ENCODE data around the gene SPANXD. TPM values are rescaled to one million over a fixed set of nuclear protein-coding genes. Genes with fewer than 3 reads are reported as not detected.
"Not testable (repeated sequence)": the region's sequence is repeated elsewhere in the genome, so short reads cannot be mapped to it uniquely, and the experiment has no call there.

The SPANXD gene, protein sequence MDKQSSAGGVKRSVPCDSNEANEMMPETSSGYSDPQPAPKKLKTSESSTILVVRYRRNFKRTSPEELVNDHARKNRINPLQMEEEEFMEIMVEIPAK
- total RNA-seq: not detected

DNA sequence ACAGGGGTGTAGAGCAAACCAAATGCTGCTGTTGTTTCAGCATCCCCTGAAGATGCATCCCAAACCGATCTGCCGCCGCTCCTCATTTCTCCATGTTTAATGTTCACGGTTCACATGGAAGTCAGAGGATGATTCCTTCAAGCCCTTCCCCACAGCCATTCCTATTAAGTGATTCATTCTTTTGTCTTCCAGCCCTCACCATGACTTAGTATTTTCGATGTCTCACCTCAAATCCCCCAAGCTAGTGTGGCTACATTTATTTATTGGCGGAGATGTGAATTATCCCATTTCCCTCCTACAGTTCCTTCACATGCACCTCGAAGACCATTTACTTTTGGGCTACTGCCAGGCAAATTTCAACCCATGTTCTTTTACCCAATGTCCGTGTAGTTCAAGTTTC, at the start of gene SPANXD:
TSS of gene SPANXD (minus strand) at position 101 of the 400 bp plus-strand sequence. CDS start 334 bp downstream, outside the sequence.
- H3K27me3 Mint-ChIP-seq; H3K27ac Mint-ChIP-seq; H3K4me3 Mint-ChIP-seq; intact Hi-C loops (cut with DNase I, micrococcal nuclease); H3K36me3 Mint-ChIP-seq (ENCODE audit: low read depth); ATAC-seq; H3K9me3 Mint-ChIP-seq (ENCODE audit: low read depth); POLR2A ChIA-PET; H3K4me1 Mint-ChIP-seq; CTCF ChIA-PET; DNase-seq: not testable (repeated sequence)

DNA sequence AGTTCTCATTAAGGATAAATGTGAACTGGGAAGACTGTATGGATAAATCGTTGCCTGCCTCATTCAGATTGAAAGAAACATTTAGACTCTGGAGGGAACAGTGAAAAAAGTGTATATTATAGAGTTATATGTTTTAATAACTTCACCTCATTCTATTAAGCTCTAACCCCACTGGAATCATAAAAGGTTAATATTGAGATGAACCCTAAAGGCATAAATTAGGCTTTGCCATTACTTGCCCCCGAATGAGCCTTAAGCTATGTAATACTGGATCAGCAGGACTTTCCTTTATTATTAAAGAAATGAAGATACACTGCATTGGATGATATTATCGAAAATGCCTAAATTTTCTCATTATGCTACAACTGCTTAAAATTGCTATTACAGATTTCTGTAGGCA, 44.1 kb upstream of the SPANXD start:
- H3K27me3 Mint-ChIP-seq: no peaks in the 10 kb centered on the region
- CTCF ChIA-PET: no interaction called here
- no peak overlapping the region for H3K27ac Mint-ChIP-seq
- H3K4me3 Mint-ChIP-seq: no peak overlapping the region
- DNase-seq: no peak
- H3K36me3 Mint-ChIP-seq (ENCODE audit: low read depth): no peaks in the 10 kb centered on the region
- H3K4me1 Mint-ChIP-seq: no peaks in the 10 kb centered on the region
- peaks cover 2% of the 10 kb centered on the region for H3K9me3 Mint-ChIP-seq (ENCODE audit: low read depth)
- ATAC-seq: no peak
- POLR2A ChIA-PET: no interaction called here
- intact Hi-C loops (cut with DNase I, micrococcal nuclease): no loop called here

DNA sequence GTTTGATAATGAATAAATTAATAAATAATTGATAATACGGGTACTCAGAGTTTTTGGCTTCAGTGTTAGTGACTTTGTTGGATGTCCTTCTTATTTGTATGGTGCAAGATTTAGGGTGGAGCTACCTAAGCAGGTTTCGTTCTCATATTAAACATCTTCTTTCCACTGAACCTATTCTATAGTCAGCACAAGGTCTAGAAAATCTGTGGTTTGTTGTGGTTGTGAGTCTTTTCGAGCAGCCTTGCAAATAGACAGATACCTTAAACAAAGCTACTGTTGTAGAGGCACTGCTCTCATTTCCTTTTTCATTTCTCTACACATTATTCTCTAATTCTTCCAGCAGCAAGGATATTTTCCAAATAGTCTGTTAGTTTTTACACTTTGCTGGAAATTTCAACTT, 38.1 kb upstream of the SPANXD start:
- H3K27me3 Mint-ChIP-seq: no peaks in the 10 kb centered on the region
- no peaks in the 10 kb centered on the region for H3K36me3 Mint-ChIP-seq (ENCODE audit: low read depth)
- ATAC-seq (no peak), DNase-seq (no peak)
- ChIA-PET CTCF (no interaction called here), POLR2A (no interaction called here)
- H3K4me1 Mint-ChIP-seq: no peaks in the 10 kb centered on the region
- no peak overlapping the region for H3K27ac Mint-ChIP-seq
- H3K9me3 Mint-ChIP-seq (ENCODE audit: low read depth): peaks cover 2% of the 10 kb centered on the region
- intact Hi-C loops (cut with DNase I, micrococcal nuclease): no loop called here
- no peak overlapping the region for H3K4me3 Mint-ChIP-seq

DNA sequence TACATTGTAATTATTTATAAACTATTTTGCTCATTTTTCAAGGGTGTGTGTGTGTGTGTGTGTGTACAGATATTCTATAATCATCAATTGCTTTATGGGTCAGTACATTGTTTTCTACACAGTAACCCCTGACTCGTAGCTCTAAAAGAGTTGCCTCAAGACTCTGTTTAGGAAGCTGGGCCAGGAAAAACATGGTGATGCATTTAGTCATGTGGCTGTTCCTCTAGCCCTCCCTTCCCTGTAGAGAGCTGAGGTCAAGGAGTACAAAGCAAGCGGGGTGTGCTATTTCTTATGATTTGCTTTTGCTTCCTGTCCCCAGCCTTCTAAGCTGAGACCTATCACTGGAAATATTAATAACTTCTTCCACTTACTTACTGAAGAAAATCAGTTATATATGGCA, 34.8 kb upstream of the SPANXD start:
- no peak overlapping the region for H3K4me3 Mint-ChIP-seq
- CTCF ChIA-PET: no interaction called here
- DNase-seq: no peak
- H3K27ac Mint-ChIP-seq: no peak overlapping the region
- intact Hi-C loops (cut with DNase I, micrococcal nuclease): no loop called here
- ATAC-seq: no peak
- POLR2A ChIA-PET: no interaction called here
- H3K4me1 Mint-ChIP-seq: no peaks in the 10 kb centered on the region
- H3K36me3 Mint-ChIP-seq (ENCODE audit: low read depth): no peaks in the 10 kb centered on the region
- H3K27me3 Mint-ChIP-seq: no peaks in the 10 kb centered on the region
- no peaks in the 10 kb centered on the region for H3K9me3 Mint-ChIP-seq (ENCODE audit: low read depth)

DNA sequence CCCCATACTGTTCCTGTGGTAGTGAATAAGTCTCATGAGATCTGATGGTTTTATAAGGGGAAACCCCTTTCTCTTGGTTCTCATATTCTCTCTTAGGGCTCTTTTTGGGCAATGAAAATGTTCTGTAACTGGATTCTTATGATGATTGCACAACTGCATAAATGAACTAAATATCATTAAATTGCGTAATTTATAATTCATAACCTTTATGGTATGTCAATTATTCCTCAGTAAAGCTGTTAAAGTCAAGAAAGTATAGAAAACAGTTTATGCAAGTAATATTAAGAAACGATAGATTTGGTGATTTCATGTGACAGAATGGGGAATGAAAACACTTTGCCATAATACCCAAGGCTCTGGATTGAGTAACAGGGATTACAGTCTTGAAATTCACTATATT, 33.5 kb upstream of the SPANXD start:
- ATAC-seq: no peak
- H3K36me3 Mint-ChIP-seq (ENCODE audit: low read depth): no peaks in the 10 kb centered on the region
- H3K27ac Mint-ChIP-seq: no peak overlapping the region
- no peaks in the 10 kb centered on the region for H3K4me1 Mint-ChIP-seq
- no peaks in the 10 kb centered on the region for H3K9me3 Mint-ChIP-seq (ENCODE audit: low read depth)
- H3K4me3 Mint-ChIP-seq: no peak overlapping the region
- ChIA-PET POLR2A (no interaction called here), CTCF (no interaction called here)
- H3K27me3 Mint-ChIP-seq: no peaks in the 10 kb centered on the region
- DNase-seq: no peak
- intact Hi-C loops (cut with DNase I, micrococcal nuclease): no loop called here

DNA sequence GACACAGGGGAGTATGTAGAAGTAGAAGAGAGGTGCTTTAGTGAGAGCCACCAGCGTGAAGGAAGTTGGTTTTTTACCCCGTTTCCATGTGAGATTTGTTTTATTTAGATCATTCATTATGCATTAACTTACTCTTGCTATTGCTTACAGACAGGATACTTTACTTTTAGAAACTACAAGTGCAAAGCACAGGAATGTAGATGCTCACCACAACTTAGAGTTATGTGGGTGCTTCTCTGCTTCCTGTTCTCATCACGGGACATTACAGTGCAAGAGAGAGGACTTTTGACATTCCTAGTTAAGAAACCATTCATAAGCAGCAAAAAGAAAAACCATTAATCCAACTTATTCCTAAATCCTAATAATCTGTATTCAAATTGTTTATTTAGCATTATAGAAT, 25.6 kb upstream of the SPANXD start:
- no peak overlapping the region for H3K27ac Mint-ChIP-seq
- no peaks in the 10 kb centered on the region for H3K27me3 Mint-ChIP-seq
- CTCF ChIA-PET: no interaction called here
- H3K4me3 Mint-ChIP-seq: no peak overlapping the region
- ATAC-seq: no peak
- H3K36me3 Mint-ChIP-seq (ENCODE audit: low read depth): no peaks in the 10 kb centered on the region
- H3K9me3 Mint-ChIP-seq (ENCODE audit: low read depth): no peaks in the 10 kb centered on the region
- no peak for DNase-seq
- POLR2A ChIA-PET: no interaction called here
- intact Hi-C loops (cut with DNase I, micrococcal nuclease): no loop called here
- H3K4me1 Mint-ChIP-seq: no peaks in the 10 kb centered on the region

DNA sequence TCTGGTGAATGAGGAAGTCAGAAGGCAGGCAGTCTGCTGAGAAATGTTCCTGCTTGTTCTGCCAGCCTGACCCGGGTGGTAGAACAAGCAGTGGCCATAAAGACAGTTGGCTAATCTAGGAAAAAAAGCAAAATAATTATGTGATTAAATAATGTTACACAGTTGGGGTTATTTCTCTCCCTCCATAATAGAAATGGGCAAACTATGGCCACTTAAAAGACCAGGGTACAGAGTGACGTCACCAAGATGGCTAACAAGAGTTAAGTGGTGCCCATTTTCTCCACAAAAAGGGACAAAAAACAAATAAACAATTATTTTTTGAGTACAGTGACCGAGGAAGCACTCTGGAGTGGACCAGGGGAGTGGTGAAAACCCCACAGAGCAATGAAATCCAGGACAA, 16.1 kb upstream of the SPANXD start:
- no peak overlapping the region for H3K4me3 Mint-ChIP-seq
- POLR2A ChIA-PET: no interaction called here

DNA sequence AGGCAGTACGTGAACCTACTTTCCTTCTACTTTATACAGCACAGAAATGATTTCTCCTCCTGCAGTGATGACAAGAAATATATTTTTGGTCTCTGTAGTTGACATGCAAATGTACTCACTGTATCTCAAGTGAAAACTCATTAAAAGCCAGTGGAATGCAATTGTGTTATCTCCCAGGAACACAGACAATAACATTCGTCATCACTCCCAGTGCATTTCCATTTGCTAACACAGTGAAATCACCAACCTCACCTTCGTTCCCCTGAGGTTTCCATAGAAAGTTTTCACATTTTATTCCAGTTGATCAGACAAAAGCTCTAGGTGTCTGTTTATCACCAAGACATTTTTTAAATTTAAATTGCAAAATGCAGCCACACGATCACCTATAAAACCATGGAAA, 2.5 kb upstream of the SPANXD start:
- H3K9me3 Mint-ChIP-seq (ENCODE audit: low read depth): peaks cover 4% of the 10 kb centered on the region
- H3K27ac Mint-ChIP-seq: no peak overlapping the region
- ATAC-seq (no peak), DNase-seq (no peak)
- ChIA-PET CTCF (no interaction called here), POLR2A (no interaction called here)
- H3K27me3 Mint-ChIP-seq: no peaks in the 10 kb centered on the region
- H3K36me3 Mint-ChIP-seq (ENCODE audit: low read depth): no peaks in the 10 kb centered on the region
- no peaks in the 10 kb centered on the region for H3K4me1 Mint-ChIP-seq
- intact Hi-C loops (cut with DNase I, micrococcal nuclease): no loop called here
- H3K4me3 Mint-ChIP-seq: no peak overlapping the region

More for the DNA sequence above, 16.1 kb upstream of the SPANXD start:
- no peak for ATAC-seq
- no peak for DNase-seq
- Mint-ChIP-seq H3K27me3 (no peaks in the 10 kb centered on the region), H3K27ac (no peak overlapping the region), H3K9me3 (ENCODE audit: low read depth) (no peaks in the 10 kb centered on the region), H3K4me1 (no peaks in the 10 kb centered on the region), H3K36me3 (ENCODE audit: low read depth) (no peaks in the 10 kb centered on the region)
- intact Hi-C loops (cut with DNase I, micrococcal nuclease): no loop called here
- CTCF ChIA-PET: no interaction called here

DNA sequence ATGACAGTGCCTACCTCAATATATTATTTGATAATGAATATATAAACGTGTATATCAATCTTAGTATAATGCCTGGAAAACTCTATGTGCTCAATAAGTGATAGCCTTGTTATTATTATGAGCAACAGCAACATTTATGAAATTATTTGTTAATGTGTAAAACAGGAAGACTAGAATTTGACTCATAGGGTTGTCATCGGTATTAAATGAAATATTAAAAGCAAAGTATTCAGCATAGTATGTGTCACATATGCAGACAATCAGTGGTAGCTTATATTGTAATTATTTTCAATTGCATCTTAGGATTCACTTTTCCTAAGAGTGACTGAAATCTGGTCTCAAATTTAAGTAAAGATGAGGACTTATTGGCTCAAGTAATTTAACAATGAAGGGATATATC, 24.6 kb downstream of the SPANXD start:
- Mint-ChIP-seq H3K27me3 (no peaks in the 10 kb centered on the region), H3K9me3 (ENCODE audit: low read depth) (no peaks in the 10 kb centered on the region), H3K4me1 (no peaks in the 10 kb centered on the region), H3K27ac (no peak overlapping the region), H3K4me3 (no peak overlapping the region), H3K36me3 (ENCODE audit: low read depth) (no peaks in the 10 kb centered on the region)
- ChIA-PET CTCF (no interaction called here), POLR2A (no interaction called here)
- no peak for DNase-seq
- no peak for ATAC-seq
- intact Hi-C loops (cut with DNase I, micrococcal nuclease): no loop called here

DNA sequence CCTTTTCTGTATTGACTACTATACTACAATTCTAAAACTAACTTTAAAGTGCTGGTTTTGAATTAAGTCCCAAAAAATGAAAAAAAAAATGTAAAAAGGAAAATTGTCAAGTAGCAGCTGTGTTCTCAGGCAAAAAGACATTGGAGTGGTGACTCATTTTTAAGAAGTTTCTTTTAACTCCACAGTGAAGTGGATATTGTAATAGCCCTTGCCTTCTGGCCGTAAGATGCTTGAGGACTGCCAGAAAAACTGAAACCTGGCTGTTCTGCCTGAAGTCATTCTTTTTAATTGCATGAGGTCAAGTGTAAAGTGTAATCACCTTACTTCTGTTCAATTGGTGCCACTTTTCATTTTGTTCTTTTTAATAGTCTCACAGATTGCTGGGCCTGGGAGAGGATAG, 28.9 kb downstream of the SPANXD start:
- CTCF ChIA-PET: no interaction called here
- ATAC-seq (no peak), DNase-seq (no peak)
- Mint-ChIP-seq H3K4me3 (no peak overlapping the region), H3K27ac (no peak overlapping the region), H3K27me3 (no peaks in the 10 kb centered on the region), H3K9me3 (ENCODE audit: low read depth) (no peaks in the 10 kb centered on the region), H3K4me1 (no peaks in the 10 kb centered on the region), H3K36me3 (ENCODE audit: low read depth) (no peaks in the 10 kb centered on the region)
- intact Hi-C loops (cut with DNase I, micrococcal nuclease): no loop called here
- POLR2A ChIA-PET: no interaction called here

DNA sequence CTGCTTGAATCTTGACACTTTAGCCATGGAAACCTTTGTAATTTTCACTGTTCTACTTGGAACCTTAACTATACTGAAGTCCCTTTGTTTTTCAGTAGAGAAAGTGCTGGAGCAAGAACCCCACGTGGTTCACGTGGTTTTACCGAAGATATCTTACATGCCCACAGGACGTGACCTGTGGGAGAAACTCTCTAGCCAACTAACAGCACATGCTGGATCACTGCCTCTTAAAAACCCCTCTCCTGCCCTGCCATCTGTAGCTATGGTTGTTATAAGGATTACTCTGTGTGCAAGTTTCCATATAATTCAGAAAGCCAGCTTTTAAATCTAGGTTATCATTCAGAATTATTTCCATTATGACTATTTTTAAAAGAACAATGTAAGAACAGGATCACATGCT, 30.2 kb downstream of the SPANXD start:
- Mint-ChIP-seq H3K4me1 (no peaks in the 10 kb centered on the region), H3K36me3 (ENCODE audit: low read depth) (no peaks in the 10 kb centered on the region), H3K27ac (no peak overlapping the region), H3K4me3 (no peak overlapping the region), H3K27me3 (no peaks in the 10 kb centered on the region), H3K9me3 (ENCODE audit: low read depth) (no peaks in the 10 kb centered on the region)
- intact Hi-C loops (cut with DNase I, micrococcal nuclease): no loop called here
- POLR2A ChIA-PET: no interaction called here
- CTCF ChIA-PET: no interaction called here
- no peak for ATAC-seq
- no peak for DNase-seq

DNA sequence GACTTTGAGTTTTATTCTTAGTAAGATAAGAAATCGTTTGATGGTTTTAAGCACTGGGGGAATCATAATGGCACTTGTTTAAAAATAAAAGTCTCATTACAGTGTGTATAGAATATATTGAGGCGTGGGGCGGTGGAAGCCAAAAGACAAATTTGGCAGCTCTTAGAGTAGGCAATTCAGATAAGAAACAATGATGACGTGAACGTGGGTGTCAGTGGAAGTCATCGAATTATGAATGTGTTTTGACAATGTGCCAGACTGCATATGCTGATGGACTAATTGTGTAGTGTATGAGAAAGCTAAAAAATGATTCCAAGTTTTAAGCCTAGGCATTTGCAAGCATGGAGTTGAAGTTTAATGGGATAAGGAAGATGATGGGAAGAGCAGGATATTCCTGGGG, 35.8 kb downstream of the SPANXD start:
- H3K36me3 Mint-ChIP-seq (ENCODE audit: low read depth): no peaks in the 10 kb centered on the region

DNA sequence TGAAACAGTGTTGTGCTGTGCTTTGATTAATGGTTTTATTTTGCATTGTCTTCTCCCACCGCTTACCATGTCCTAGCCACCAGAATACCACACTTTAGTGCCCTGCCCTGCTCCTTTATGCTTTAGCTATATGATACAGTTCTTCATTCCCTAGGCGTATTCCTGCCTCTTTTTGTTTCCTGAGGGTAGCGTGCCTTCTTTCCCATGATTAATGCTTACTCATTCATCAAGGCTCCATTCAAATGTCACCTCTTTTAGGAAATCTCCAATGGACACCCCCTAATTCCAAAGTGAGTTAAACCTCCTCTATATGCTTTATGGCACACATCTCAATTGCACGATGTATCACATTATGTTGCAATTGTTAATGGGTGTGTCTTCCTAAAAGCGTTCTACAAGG, 46.3 kb downstream of the SPANXD start:
- DNase-seq (no peak), ATAC-seq (no peak)
- peaks cover 2% of the 10 kb centered on the region for H3K9me3 Mint-ChIP-seq (ENCODE audit: low read depth)
- H3K4me1 Mint-ChIP-seq: no peaks in the 10 kb centered on the region
- H3K36me3 Mint-ChIP-seq (ENCODE audit: low read depth): no peaks in the 10 kb centered on the region
- ChIA-PET CTCF (no interaction called here), POLR2A (no interaction called here)
- intact Hi-C loops (cut with DNase I, micrococcal nuclease): no loop called here
- H3K27ac Mint-ChIP-seq: no peak overlapping the region
- no peak overlapping the region for H3K4me3 Mint-ChIP-seq
- H3K27me3 Mint-ChIP-seq: no peaks in the 10 kb centered on the region

More for the DNA sequence above, 35.8 kb downstream of the SPANXD start:
- Mint-ChIP-seq H3K4me1 (no peaks in the 10 kb centered on the region), H3K27ac (no peak overlapping the region), H3K27me3 (no peaks in the 10 kb centered on the region), H3K4me3 (no peak overlapping the region), H3K9me3 (ENCODE audit: low read depth) (no peaks in the 10 kb centered on the region)
- ChIA-PET POLR2A (no interaction called here), CTCF (no interaction called here)
- ATAC-seq (no peak), DNase-seq (no peak)
- intact Hi-C loops (cut with DNase I, micrococcal nuclease): no loop called here

All from activated CD4-positive, alpha-beta T cell treated with anti-CD3 and anti-CD28 coated beads for 36 hours (primary cell).